K562 (cell line): ENCODE data around the gene KCNJ5. TPM values are rescaled to one million over a fixed set of nuclear protein-coding genes. Genes with fewer than 3 reads are reported as not detected.

Experiments used
- ATAC-seq: fragments of 200-7000 bp; cut with Tn5 transposase; 3 replicates; pipeline ENCODE4 v1.9.1; 2020; ENCODE audit warnings: moderate library complexity
- BruUV-seq: library from RNA; stranded (reverse); fragments of 400-500 nt; replicated peaks from 2 replicates; lab custom pipeline; 2021; lab: Mats Ljungman, UMichigan
- CTCF ChIA-PET: fragments of 300-600 bp; formaldehyde crosslinking; extraction: SDS; loops from one replicate; lab custom pipeline; 2021; ENCODE audit warnings: low intra/inter-chr PET ratio; lab: Yijun Ruan, JAX
- POLR2A ChIA-PET: fragments of 300-600, 350-650 bp; sonication (Branson Sonifier 250); formaldehyde crosslinking; extraction: SDS; loops from one replicate; lab custom pipeline; 2021; ENCODE audit warnings: antibody characterized with exemption, inconsistent platforms; lab: Yijun Ruan, JAX
- DNase-seq, 4 experiments: peaks; one replicate each; pipeline versions ENCODE4 v3.0.0 to v3.0.0-alpha.2; 2011 to 2018; ENCODE audit warnings: low spot score in 3 of 4, mixed read lengths in 3 of 4; ENCODE audit errors: extremely low read depth in 1 of 4
- FAIRE-seq: peaks from 2 replicates; lab custom pipeline; 2011; peaks lifted over from hg19 to GRCh38; lab: Jason Lieb, UNC
- H2AFZ ChIP-seq: 2 replicates; pipeline ENCODE4 v1.6.0; 2011; ENCODE audit warnings: low read depth, low read length, control low read depth, inconsistent platforms
- H3K27ac ChIP-seq: fragments of 200-600 bp; 3 replicates; pipeline ENCODE4 v1.8.0; 2011; ENCODE audit warnings: low read depth, mild to moderate bottlenecking, control low read depth, inconsistent platforms, low read length, moderate library complexity, mixed read lengths; ENCODE audit errors: extremely low read depth
- H3K27me3 ChIP-seq, 2 experiments: fragments of 300-600 bp in 1 of 2; 2 replicates in 1 of 2; 3 replicates in 1 of 2; pipeline versions ENCODE4 v1.6.0 to v1.8.0; 2011; ENCODE audit warnings: inconsistent platforms in 2 of 2, low read length in 2 of 2, mild to moderate bottlenecking in 1 of 2, mixed read lengths in 1 of 2, moderate library complexity in 1 of 2; ENCODE audit not compliant: control insufficient read depth in 2 of 2, insufficient read depth in 2 of 2
- H3K36me3 ChIP-seq: fragments of 300-600 bp; 3 replicates; pipeline ENCODE4 v1.8.0; 2011; ENCODE audit warnings: mild to moderate bottlenecking, low read length, inconsistent platforms; ENCODE audit not compliant: control insufficient read depth, insufficient read depth
- H3K4me1 ChIP-seq, 2 experiments: fragments of 200-600 bp in 1 of 2; replicated peaks in 1 of 2; 2 replicates in 1 of 2; 3 replicates in 1 of 2; pipeline versions ENCODE4 v1.5.1 to v1.8.0; 2011; ENCODE audit warnings: inconsistent platforms in 2 of 2, low read length in 2 of 2, mild to moderate bottlenecking in 1 of 2, mixed read lengths in 1 of 2, moderate library complexity in 1 of 2; ENCODE audit not compliant: control insufficient read depth in 2 of 2, insufficient read depth in 2 of 2
- H3K4me2 ChIP-seq: 2 replicates; pipeline ENCODE4 v1.6.1; 2011; ENCODE audit warnings: low read length, control low read depth, inconsistent platforms, mixed read lengths; ENCODE audit not compliant: insufficient read depth
- H3K4me3 ChIP-seq: fragments of 200-600 bp; sonication (generic), shearing (Covaris generic); 2 replicates; pipeline ENCODE4 v1.5.1; 2016; ENCODE audit warnings: control low read depth, inconsistent platforms
- H3K79me2 ChIP-seq: fragments of 200-600 bp; 3 replicates; pipeline ENCODE4 v1.8.0; 2011; ENCODE audit warnings: low read length, inconsistent platforms; ENCODE audit not compliant: control insufficient read depth, insufficient read depth
- H3K9ac ChIP-seq, 2 experiments: 2 replicates each; pipeline versions ENCODE4 v1.6.0 to v1.6.1; 2011; ENCODE audit warnings: low read depth in 2 of 2, low read length in 2 of 2, control low read depth in 1 of 2, inconsistent platforms in 1 of 2, mild to moderate bottlenecking in 1 of 2, mixed read lengths in 1 of 2; ENCODE audit not compliant: insufficient read depth in 1 of 2
- H3K9me1 ChIP-seq: one replicate; pipeline ENCODE4 v1.6.0; 2011; ENCODE audit warnings: inconsistent platforms, mild to moderate bottlenecking, low read length, moderate library complexity; ENCODE audit not compliant: control insufficient read depth, insufficient read depth
- H3K9me3 ChIP-seq: replicated peaks from 2 replicates; pipeline ENCODE4 v1.5.1; 2011; ENCODE audit warnings: low read depth, low read length, inconsistent platforms; ENCODE audit not compliant: control insufficient read depth, insufficient read depth
- H4K20me1 ChIP-seq: replicated peaks from 2 replicates; pipeline ENCODE4 v1.6.1; 2011; ENCODE audit warnings: low read length, inconsistent platforms, mixed read lengths; ENCODE audit not compliant: control insufficient read depth, insufficient read depth
- BRF1 ChIP-seq: IDR thresholded peaks from 3 replicates; pipeline ENCODE4 v1.6.1; 2011; ENCODE audit warnings: borderline replicate concordance, mild to moderate bottlenecking; ENCODE audit not compliant: insufficient read length; ENCODE audit errors: extremely low read depth
- HNRNPH1 ChIP-seq: fragments of 200-400 bp; formaldehyde crosslinking; optimal IDR thresholded peaks from 2 replicates; pipeline ENCODE3; 2017; ENCODE audit warnings: low read depth, mild to moderate bottlenecking, low read length, moderate library complexity
- KLF16 ChIP-seq: IDR thresholded peaks from 2 replicates; pipeline ENCODE4 v1.6.1; 2016; ENCODE audit warnings: antibody characterized with exemption
- NBN ChIP-seq: fragments of 450-650 bp; IDR thresholded peaks from 2 replicates; pipeline ENCODE4 v1.6.1; 2016; ENCODE audit warnings: low read depth, mild to moderate bottlenecking
- RFX1 ChIP-seq: fragments of 450-650 bp; IDR thresholded peaks from 2 replicates; pipeline ENCODE4 v1.6.1; 2016; ENCODE audit warnings: mild to moderate bottlenecking, moderate library complexity
- SMARCC2 ChIP-seq: fragments of 450-650 bp; IDR thresholded peaks from 2 replicates; pipeline ENCODE4 v1.6.1; 2017; ENCODE audit warnings: antibody characterized with exemption, moderate library complexity, mild to moderate bottlenecking, low read depth
- STAG1 ChIP-seq: sonication (generic); formaldehyde crosslinking; IDR thresholded peaks from 2 replicates; pipeline ENCODE4 v1.5.0; 2020; ENCODE audit warnings: missing genetic modification reagents, borderline replicate concordance
- TEAD2 ChIP-seq: fragments of 450-650 bp; IDR thresholded peaks from 2 replicates; pipeline ENCODE4 v1.6.1; 2016; ENCODE audit warnings: missing genetic modification characterization, control low read depth, missing compliant biosample characterization
- TGIF2 ChIP-seq: sonication (generic); formaldehyde crosslinking; IDR thresholded peaks from 2 replicates; pipeline ENCODE4 v1.8.1; 2022; ENCODE audit warnings: mild to moderate bottlenecking, missing genetic modification reagents, moderate library complexity
- ZBTB9 ChIP-seq: fragments of 450-650 bp; formaldehyde crosslinking; IDR thresholded peaks from 2 replicates; pipeline ENCODE4 v1.4.0; 2020; ENCODE audit warnings: mild to moderate bottlenecking, moderate library complexity
- ZNF384 ChIP-seq: IDR thresholded peaks from 2 replicates; pipeline ENCODE4 v1.6.1; 2012; ENCODE audit warnings: low read depth, low read length, improper control_type of control experiment
- ZNF655 ChIP-seq: fragments of 250-450 bp; sonication (Bioruptor Pico); IDR thresholded peaks from 2 replicates; pipeline ENCODE4 v1.5.0; 2021
- WGBS: fragments of 100-300 bp; shearing (Covaris generic); methylation state at CpG from one replicate; pipeline ENCODE4 v1.1.6; 2016; ENCODE audit warnings: low coverage, mixed read lengths; ENCODE audit not compliant: insufficient coverage; ENCODE audit errors: missing lambda C conversion rate; 5-methylcytosine and 5-hydroxymethylcytosine counted together
- in situ Hi-C: fragments of 300-500 bp; cut with MboI; formaldehyde crosslinking; loops from 4 replicates; pipeline ENCODE4 v1.15.0; 2018; ENCODE audit warnings: inconsistent platforms, mixed read lengths
- intact Hi-C: fragments of 100-400 bp; cut with micrococcal nuclease; formaldehyde crosslinking; loops from 2 replicates; pipeline ENCODE4 v1.14.2; 2022
- polyA plus RNA-seq, 8 experiments: library from polyadenylated mRNA; depleted of rRNA in 4 of 8; stranded (reverse) in 5 of 8; unstranded in 3 of 8; fragments of >200 nt; fragmentation: Nextera tagmentation in 2 of 8; fragmentation: Illumina TruSeq in 1 of 8; extraction: Ambion mirVana in 2 of 8; extraction: Trizol in 1 of 8; gene quantifications; 2 replicates each; pipeline versions ENCODE4 v1.2.1 to v1.2.3, GENCODE V29; 2011 to 2014; ENCODE audit warnings: inconsistent platforms in 1 of 8, missing spikeins in 1 of 8
- total RNA-seq, 7 experiments: library from RNA; depleted of rRNA in 6 of 7; stranded (reverse); fragments of >200 nt in 6 of 7; fragmentation: Illumina TruSeq in 2 of 7; extraction: Trizol in 2 of 7; gene quantifications; 2 replicates each; pipeline versions ENCODE4 v1.2.1 to v1.2.3, GENCODE V29; 2011 to 2021; ENCODE audit warnings: low replicate concordance in 1 of 7

KCNJ5 gene
- total and polyA plus RNA-seq, 9 of the 15 experiments (the other 6 are each of a cell fraction or from before 2014, with no cell fraction given) = 0.04 TPM; not detected in 8

- no TSS peak for BruUV-seq
- TF ChIP-seq SMARCC2 (no peak), HNRNPH1 (no peak), NBN (no peak), STAG1 (CRISPR knock-in tag) (no peak), TEAD2 (tag) (no peak), ZNF384 (no peak), RFX1 (no peak), ZBTB9 (CRISPR knock-in tag) (no peak), BRF1 (no peak), KLF16 (no peak), ZNF655 (CRISPR knock-in tag) (no peak), TGIF2 (no peak)
- TF ChIP-seq, all 486 proteins: peak for 0
- ChIA-PET POLR2A (no interaction called here), CTCF (no interaction called here)
- 0% methylated on average over 7 of the region's 7 CpGs for WGBS
- H3K27me3 ChIP-seq = peaks cover 0 to 22% of the 10 kb centered on the region in 2 experiments; a peak in 3 of 5 replicates
- H3K27ac ChIP-seq = no peak overlapping the region
- H3K4me3 ChIP-seq = no peak overlapping the region
- FAIRE-seq = no peak
- in situ Hi-C loops = no loop called here
- no peak for ATAC-seq
- H2AFZ ChIP-seq = no peak overlapping the region
- no peaks in the 10 kb centered on the region for H4K20me1 ChIP-seq
- H3K36me3 ChIP-seq = no peaks in the 10 kb centered on the region
- DNase-seq = no peak
- H3K4me1 ChIP-seq = no peaks in the 10 kb centered on the region
- no peak overlapping the region for H3K4me2 ChIP-seq
- no peaks in the 10 kb centered on the region for H3K79me2 ChIP-seq
- intact Hi-C loops = no loop called here
- no peaks in the 10 kb centered on the region for H3K9me1 ChIP-seq
- no peak overlapping the region for H3K9ac ChIP-seq
- no peaks in the 10 kb centered on the region for H3K9me3 ChIP-seq
These were observed 32.9 kb downstream of the KCNJ5 start for GRCh38 chr11:128924104-128924503.
